Stimulated activated CD8-positive, alpha-beta memory T cell treated with anti-CD3 and anti-CD28 coated beads, Interleukin-7, amount 100 ng/mL, for 48 hours (primary cell): ENCODE data around the gene RAB20.
A peak's percentile ranks its signal among the peaks of the same experiment; 100 is the strongest.
"Not testable (repeated sequence)": the region's sequence is repeated elsewhere in the genome, so short reads cannot be mapped to it uniquely, and the experiment has no call there.

ENCODE experiments used
- DNase-seq, 2 donors: peaks; one replicate each; pipeline ENCODE4 v3.0.0-alpha.2; 2020; ENCODE audit warnings: low read depth in 1 of 2; ENCODE audit errors: extremely low read depth in 1 of 2

RAB20 gene

DNA sequence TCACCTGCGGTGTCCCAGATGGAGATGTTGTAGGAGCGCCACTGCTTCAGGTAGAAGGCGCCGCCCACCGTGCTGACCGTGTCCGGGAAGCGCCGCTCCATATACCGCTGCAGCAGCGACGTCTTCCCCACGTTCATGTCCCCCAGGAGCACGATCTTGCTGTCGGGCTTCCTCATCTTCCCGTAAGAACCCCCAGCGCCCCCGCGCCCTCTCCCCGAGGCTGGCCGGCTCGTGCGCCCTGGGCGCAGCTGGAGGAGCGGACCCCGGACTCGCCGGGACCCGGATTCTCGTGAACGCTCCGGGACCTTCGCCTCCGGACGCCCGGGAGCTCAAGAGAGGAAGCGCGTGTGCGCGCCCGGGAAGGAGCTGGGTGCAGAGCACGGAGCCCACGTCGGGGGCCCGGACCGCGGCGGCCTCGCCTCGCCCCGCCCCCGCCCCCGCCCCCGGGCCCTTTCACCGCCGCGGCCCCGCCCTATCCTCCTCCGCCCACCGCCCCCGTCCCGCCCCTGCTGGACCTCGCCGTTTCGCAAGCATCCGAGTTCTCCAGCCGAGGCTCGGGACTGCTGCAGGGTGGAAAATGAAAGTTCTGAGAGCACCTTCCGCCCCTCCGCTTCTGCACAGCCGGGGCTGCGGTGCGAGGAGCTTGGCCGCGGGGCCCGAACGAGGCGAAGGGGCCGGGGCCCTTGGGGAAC is at the start of gene RAB20:
Gene RAB20 (minus strand): TSS at position 379 of the 692 bp plus-strand sequence. CDS start 203 bp downstream, at position 176.
- peak; percentile 25 to 27 for DNase-seq

- no peak for DNase-seq
Measured at GRCh38 chr13:110610955-110611595, 49.6 kb upstream of the RAB20 start.

DNA sequence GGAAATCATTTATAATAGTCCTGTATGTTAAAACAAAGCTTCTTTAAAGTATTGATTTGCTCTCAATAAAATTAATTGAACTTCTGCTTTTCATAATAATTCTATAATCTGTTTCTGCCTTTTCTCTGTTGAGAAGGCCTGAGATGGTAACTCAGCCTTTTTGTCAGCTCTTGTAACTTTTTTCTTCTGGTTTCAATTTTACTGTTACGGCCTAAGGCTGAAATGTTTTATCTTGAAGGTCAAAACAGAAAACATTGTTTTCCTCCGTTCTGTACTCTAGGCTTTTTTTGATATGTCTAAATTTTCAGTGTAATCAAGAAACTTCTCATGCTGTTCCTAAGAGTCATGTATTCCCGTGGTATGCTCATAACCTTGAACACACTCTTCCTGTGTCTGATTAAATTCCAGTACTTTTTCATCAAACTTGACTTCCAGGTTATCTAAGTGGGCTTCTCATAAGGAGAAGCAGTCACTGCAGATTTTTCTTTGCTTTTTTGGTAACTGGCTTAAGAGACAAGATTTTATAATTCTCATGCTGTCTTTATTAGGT is 46.2 kb upstream of the RAB20 start:
- DNase-seq: no peak

- not testable (repeated sequence) for DNase-seq
Measured at GRCh38 chr13:110606281-110606680, 44.8 kb upstream of the RAB20 start.

DNA sequence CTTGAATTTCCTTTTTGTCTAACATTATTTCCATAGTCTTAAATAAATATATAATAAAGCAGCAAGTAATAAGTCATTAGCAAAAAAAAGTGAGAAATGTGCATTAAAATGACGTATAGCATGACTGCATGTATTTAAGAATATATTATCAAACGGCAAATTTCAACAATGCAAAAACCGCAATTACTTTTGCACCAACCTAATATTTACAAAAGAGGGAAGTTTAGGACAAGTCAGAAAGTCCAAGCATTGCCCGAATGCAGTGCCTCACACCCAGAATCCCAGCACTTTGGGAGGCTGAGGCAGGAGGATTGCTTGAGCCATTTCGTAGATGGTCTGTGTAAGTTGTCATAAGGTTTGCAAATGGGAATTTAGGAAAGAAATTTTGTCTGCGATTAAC is 43.6 kb upstream of the RAB20 start:
- no peak for DNase-seq

GRCh38 chr13:110600980-110601379 is 39.5 kb upstream of the RAB20 start:
- DNase-seq: no peak

GRCh38 chr13:110600261-110600819 is 38.8 kb upstream of the RAB20 start:
- no peak for DNase-seq

GRCh38 chr13:110597041-110597689 is 35.6 kb upstream of the RAB20 start:
- no peak for DNase-seq

DNA sequence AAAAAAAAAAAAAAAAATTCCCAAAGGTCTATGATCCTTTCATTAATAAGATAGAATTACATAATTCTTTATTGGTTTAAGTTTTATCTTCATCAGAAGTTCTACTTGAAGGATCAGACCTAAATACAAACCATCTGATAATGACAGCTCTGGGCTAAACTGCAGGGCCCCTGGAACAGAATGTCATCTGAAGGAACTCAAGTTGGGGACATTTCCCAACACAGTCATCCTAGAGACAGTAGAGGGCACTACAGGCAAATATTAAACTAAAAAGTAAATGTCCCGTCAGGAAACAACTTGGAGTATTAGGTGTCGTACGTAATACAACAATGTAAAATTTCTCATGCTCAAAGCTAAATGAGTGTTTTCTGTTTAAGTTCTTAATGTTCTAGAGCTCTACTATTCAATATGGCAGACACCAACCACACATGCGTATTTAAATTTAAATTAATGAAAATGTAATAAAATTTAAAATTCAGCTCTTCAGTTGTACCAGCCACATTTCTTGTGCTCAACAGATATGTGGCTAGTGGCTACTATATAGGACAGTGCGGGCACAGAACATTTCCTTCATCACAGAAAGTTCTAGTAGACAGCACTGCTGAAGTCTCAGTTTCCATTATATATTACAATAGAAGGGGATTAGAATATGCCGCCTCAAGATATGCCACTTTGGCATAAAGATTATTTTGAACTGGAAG is 32.1 kb upstream of the RAB20 start:
- DNase-seq: no peak

DNA sequence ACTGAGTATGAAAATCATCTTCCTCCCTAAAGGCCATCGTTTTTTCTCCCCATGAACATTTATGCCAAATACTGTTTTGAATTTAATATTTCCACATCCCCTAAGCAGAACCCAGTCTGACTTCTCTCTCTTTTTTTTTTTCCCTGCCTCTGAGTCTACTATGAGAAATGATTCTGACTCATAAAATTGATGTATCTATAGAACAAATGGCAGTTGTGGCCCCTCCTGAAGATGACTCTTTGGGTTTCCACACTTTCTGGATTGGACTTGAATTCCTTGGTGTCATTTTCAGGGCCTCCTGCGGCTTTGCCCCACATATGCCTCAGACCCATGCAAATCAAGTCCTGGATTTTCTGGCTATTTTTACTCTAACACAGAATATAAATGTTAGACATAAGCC is 31.1 kb upstream of the RAB20 start:
- no peak for DNase-seq

DNA sequence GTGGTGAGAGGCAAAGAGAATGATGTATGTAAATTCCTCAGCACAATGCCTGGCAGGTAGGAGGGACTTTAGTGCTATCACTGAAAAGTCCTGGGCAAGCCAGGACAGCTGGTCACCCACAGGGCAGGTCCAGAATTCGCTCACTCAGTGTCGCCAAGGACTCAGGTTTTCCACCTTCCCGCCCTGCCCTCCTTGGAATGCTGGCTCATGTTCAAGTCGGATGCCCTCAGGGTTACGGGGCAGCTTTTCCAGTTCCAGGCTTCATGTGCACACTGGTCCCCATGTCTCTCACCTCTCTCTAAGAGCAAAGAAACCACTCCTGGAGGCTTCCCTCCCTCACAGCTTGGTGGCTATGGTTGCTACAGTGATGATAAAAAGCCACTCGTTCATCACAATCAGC is 29.1 kb upstream of the RAB20 start:
- DNase-seq: no peak

GRCh38 chr13:110589793-110590390 is 28.4 kb upstream of the RAB20 start:
- DNase-seq: no peak

GRCh38 chr13:110583178-110583865 is 21.8 kb upstream of the RAB20 start:
- DNase-seq: no peak

DNA sequence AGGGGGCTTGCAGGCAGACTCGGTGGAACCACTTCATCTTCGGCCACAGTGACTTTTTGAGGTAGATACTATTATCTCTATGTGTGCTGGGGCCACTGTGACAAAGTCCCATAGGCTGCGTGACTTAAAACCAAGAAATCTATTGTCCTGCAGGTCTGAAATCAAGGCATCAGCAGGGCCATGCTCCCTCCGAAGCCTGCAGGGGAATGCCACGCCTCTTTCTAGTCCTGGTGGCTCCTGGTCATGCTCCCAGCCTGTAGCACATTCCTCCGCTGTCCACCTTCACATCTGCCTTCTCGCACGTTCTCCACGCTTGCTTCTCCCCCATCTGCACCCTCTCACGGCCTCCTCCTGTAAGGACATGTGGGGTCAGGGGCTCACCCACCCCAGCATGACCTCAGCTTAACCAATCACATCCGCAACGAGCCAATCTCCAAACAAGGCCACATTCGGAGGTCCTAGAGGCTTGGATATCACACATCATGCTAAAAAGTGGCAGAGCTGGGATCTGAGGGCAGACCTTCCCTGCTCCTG is 21.0 kb upstream of the RAB20 start:
- DNase-seq: no peak

GRCh38 chr13:110581506-110582185 is 20.1 kb upstream of the RAB20 start:
- DNase-seq: no peak

- DNase-seq: no peak
Measured at GRCh38 chr13:110580800-110581199, 19.3 kb upstream of the RAB20 start.

DNA sequence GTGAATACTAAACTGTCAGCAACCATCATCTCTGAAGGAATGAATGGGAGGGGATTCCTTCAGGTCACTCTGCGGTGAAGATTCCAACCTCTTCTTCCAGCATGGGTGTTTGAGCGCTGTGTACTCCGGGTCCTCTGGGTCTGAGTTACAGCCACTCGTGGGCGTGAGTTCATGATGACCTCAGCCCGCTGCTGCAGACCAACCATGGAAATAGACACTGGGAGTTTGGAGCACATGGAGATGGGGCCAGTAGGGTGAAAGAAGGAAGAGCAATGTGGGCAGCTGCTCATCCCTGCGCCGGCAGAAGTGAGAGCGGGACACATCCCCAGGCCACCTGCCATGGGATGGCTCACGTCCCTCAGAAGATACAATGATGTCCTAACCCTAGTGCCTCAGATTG is 16.8 kb upstream of the RAB20 start:
- DNase-seq: no peak

DNA sequence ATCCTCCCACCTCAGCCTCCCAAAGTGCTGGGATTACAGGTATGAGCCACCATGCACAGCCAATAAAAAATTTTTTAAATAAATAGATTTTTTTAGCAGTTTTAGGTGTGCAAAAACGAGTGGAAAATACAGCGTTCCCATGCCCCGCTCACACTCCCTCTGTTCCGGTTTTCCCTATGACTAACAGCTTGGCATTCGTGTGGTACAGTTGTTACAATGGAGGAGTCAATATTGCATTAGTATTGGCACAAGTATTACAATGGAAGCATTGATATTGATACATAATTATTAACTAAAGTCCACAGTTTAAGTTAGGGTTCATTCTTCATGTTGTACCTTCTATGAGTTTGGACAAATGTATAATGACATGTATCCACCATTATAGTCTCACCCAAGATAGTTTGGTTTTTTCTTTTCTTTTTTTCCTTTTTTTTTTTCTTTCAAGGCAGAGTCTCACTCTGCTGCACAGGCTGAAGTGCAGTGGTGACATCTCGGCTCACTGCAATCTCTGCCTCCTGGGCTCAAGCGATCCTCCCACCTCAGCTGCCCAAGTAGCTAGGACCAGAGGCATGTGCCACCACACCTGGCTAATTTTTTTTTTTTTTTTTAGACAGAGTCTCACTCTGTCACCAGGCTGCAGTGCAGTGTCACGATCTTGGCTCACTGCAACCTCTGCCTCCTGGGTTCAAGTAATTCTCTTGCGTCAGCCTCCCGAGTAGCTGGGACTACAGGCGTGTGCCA is 15.4 kb upstream of the RAB20 start:
- DNase-seq: no peak

GRCh38 chr13:110576070-110576394 is 14.5 kb upstream of the RAB20 start:
- no peak for DNase-seq
